ENCODE results near the gene TRMT61A.

TRMT61A gene

GRCh38 chr14:103495854-103496253, 33.1 kb upstream of the TRMT61A start:
- TF ChIP-seq CTCF (IDR thresholded peaks at IDR 0.05; ENCODE audit: insufficient read depth, low read length, poor library complexity, severe bottlenecking) (no peak), EZH2phosphoT487 (conservative IDR thresholded peaks at IDR 0.05; ENCODE audit: low read length) (no peak)
- Histone ChIP-seq H3K9me2 (replicated peaks; ENCODE audit: insufficient read depth, low read length) (no peaks in the 10 kb centered on the region), H3K9me3 (ENCODE audit: insufficient read depth, low read length) (no peaks in the 10 kb centered on the region), H2AFZ (ENCODE audit: low read depth, low read length, severe bottlenecking) (no peak overlapping the region), H3K4me3 (ENCODE audit: insufficient read depth, low read length, poor library complexity, severe bottlenecking) (no peak overlapping the region), H3K27ac (ENCODE audit: low read depth, low read length) (no peak overlapping the region), H3K9ac (ENCODE audit: low read length) (no peak overlapping the region), H3K27me3 (ENCODE audit: low read length) (no peaks in the 10 kb centered on the region), H3K36me3 (ENCODE audit: low read length) (peaks cover 11% of the 10 kb centered on the region; the same call in 1 of the 2 replicates), H3F3A (ENCODE audit: insufficient read depth) (0 out of 2 replicates have a peak, but pooled peaks cover 6% of the 10 kb centered on the region), H3K4me2 (ENCODE audit: low read depth, low read length, poor library complexity, severe bottlenecking) (no peak overlapping the region), H3K79me2 (ENCODE audit: insufficient read depth, low read length) (no peaks in the 10 kb centered on the region), H4K20me1 (ENCODE audit: low read depth, low read length) (no peaks in the 10 kb centered on the region)

- Histone ChIP-seq H3K9ac (ENCODE audit: low read length) (no peak overlapping the region), H3K4me3 (ENCODE audit: insufficient read depth, low read length, poor library complexity, severe bottlenecking) (no peak overlapping the region), H3K27me3 (ENCODE audit: low read length) (no peaks in the 10 kb centered on the region), H3K36me3 (ENCODE audit: low read length) (peaks cover 11% of the 10 kb centered on the region; the same call in 1 of the 2 replicates), H3K9me3 (ENCODE audit: insufficient read depth, low read length) (no peaks in the 10 kb centered on the region), H3K4me2 (ENCODE audit: low read depth, low read length, poor library complexity, severe bottlenecking) (no peak overlapping the region), H2AFZ (ENCODE audit: low read depth, low read length, severe bottlenecking) (no peak overlapping the region), H4K20me1 (ENCODE audit: low read depth, low read length) (no peaks in the 10 kb centered on the region), H3F3A (ENCODE audit: insufficient read depth) (0 out of 2 replicates have a peak, but pooled peaks cover 6% of the 10 kb centered on the region), H3K9me2 (replicated peaks; ENCODE audit: insufficient read depth, low read length) (no peaks in the 10 kb centered on the region), H3K79me2 (ENCODE audit: insufficient read depth, low read length) (no peaks in the 10 kb centered on the region), H3K27ac (ENCODE audit: low read depth, low read length) (no peak overlapping the region)
- TF ChIP-seq CTCF (IDR thresholded peaks at IDR 0.05; ENCODE audit: insufficient read depth, low read length, poor library complexity, severe bottlenecking) (no peak), EZH2phosphoT487 (conservative IDR thresholded peaks at IDR 0.05; ENCODE audit: low read length) (no peak)
Measured at GRCh38 chr14:103496776-103497175, 32.2 kb upstream of the TRMT61A start.

GRCh38 chr14:103499709-103500108, 29.3 kb upstream of the TRMT61A start:
- Histone ChIP-seq H3K9me3 (ENCODE audit: insufficient read depth, low read length) (no peaks in the 10 kb centered on the region), H3K4me3 (ENCODE audit: insufficient read depth, low read length, poor library complexity, severe bottlenecking) (no peak overlapping the region), H3K9me2 (replicated peaks; ENCODE audit: insufficient read depth, low read length) (no peaks in the 10 kb centered on the region), H3K9ac (ENCODE audit: low read length) (no peak overlapping the region), H4K20me1 (ENCODE audit: low read depth, low read length) (no peaks in the 10 kb centered on the region), H3K27ac (ENCODE audit: low read depth, low read length) (no peak overlapping the region), H3K4me2 (ENCODE audit: low read depth, low read length, poor library complexity, severe bottlenecking) (no peak overlapping the region), H3K79me2 (ENCODE audit: insufficient read depth, low read length) (no peaks in the 10 kb centered on the region), H3F3A (ENCODE audit: insufficient read depth) (0 out of 2 replicates have a peak, but pooled peaks cover 6% of the 10 kb centered on the region), H3K27me3 (ENCODE audit: low read length) (no peaks in the 10 kb centered on the region), H2AFZ (ENCODE audit: low read depth, low read length, severe bottlenecking) (no peak overlapping the region), H3K36me3 (ENCODE audit: low read length) (peaks cover 3% of the 10 kb centered on the region; the same call in 1 of the 2 replicates)
- no peak for TF ChIP-seq CTCF (IDR thresholded peaks at IDR 0.05; ENCODE audit: insufficient read depth, low read length, poor library complexity, severe bottlenecking)
- TF ChIP-seq EZH2phosphoT487 (conservative IDR thresholded peaks at IDR 0.05; ENCODE audit: low read length): no peak

Data from SU-DHL-6 (cell line).